Esophagus squamous epithelium (tissue), 5 donors: ENCODE data around the gene DICER1. TPM values are rescaled to one million over a fixed set of nuclear protein-coding genes. Genes with fewer than 3 reads are reported as not detected.

ENCODE experiments used
- DNase-seq: peaks from one replicate; lab custom pipeline; 2025; lab: John Stamatoyannopoulos, UW
- H3K27ac ChIP-seq, 4 donors: fragments of 200-600 bp; sonication (generic); one replicate each; pipeline ENCODE4 v1.5.1; 2016 to 2019; ENCODE audit warnings: mild to moderate bottlenecking in 1 of 4
- H3K27me3 ChIP-seq, 4 donors: fragments of 200-600 bp; sonication (generic); 1 replicate in 3 of 4; 2 replicates in 1 of 4; pipeline versions ENCODE4 v1.5.1 to v1.6.0; 2017 to 2021; ENCODE audit warnings: antibody characterized with exemption in 1 of 4
- H3K36me3 ChIP-seq, 3 donors: fragments of 200-600 bp; sonication (generic); one replicate each; pipeline ENCODE4 v1.5.1; 2016 to 2019
- H3K4me1 ChIP-seq, 3 donors: fragments of 200-600 bp; sonication (generic); one replicate each; pipeline ENCODE4 v1.5.1; 2017 to 2019
- H3K4me3 ChIP-seq, 4 donors: fragments of 200-600 bp; sonication (generic); 1 replicate in 3 of 4; 2 replicates in 1 of 4; pipeline ENCODE4 v1.5.1; 2016 to 2019; ENCODE audit warnings: mild to moderate bottlenecking in 2 of 4, moderate library complexity in 1 of 4
- H3K9me3 ChIP-seq, 3 donors: fragments of 200-600 bp; sonication (generic); one replicate each; pipeline ENCODE4 v1.5.1; 2016 to 2019
- POLR2A ChIP-seq, 4 donors: fragments of 450-650 bp; IDR thresholded peaks; one replicate each; pipeline ENCODE4 v1.6.1; 2017; ENCODE audit warnings: antibody characterized with exemption in 4 of 4, mild to moderate bottlenecking in 4 of 4, moderate library complexity in 3 of 4
- WGBS, 2 donors: methylation state at CpG; one replicate each; pipeline ENCODE4 v1.1.5; 2018; 5-methylcytosine and 5-hydroxymethylcytosine counted together
- intact Hi-C: fragments of 100-400 bp; cut with DNase I; formaldehyde crosslinking; loops from one replicate; pipeline ENCODE4 v1.15.0; 2022
- total RNA-seq, 4 donors: library from RNA; depleted of rRNA; stranded (reverse); fragments of >200 nt; gene quantifications; one replicate each; pipeline ENCODE4 v1.1.0, GENCODE V29; 2016
- TF ChIP-seq, protein P1 (sequence below), 6 experiments: fragments of 450-650 bp in 4 of 6; fragments of 200-600 bp in 2 of 6; sonication (generic) in 2 of 6; IDR thresholded peaks; one replicate each; pipeline ENCODE4 v1.5.1; 2016 to 2019; ENCODE audit warnings: antibody characterized with exemption in 6 of 6, mild to moderate bottlenecking in 4 of 6, moderate library complexity in 4 of 6
- donor health status: DM: yes; HTN: yes; CAD: no.

The DICER1 gene
- total RNA-seq, 4 donors from 2014 or later, result 39.4 to 79.7 (median 55.7) TPM

DNA sequence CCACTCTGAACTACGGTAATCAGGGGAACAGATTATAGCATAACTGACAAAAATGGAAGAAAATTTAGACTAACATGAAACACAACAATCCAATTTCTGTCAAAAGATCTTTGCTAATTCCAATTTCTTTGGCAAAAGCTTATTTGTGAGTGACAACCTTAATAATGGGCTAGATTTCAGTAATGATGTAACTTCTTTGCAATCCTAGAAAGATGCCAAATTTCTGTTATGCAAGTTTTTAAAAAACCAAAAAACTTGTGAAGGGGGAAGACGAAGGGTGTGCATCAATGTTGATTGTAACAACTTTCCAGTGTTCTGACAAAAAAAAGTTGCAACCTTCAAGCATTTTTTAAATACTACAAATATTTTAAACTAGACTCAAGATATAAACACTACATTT, 59.9 kb downstream of the DICER1 start:
- intact Hi-C loops, result loop anchor here (5.0 kb wide), 1 partner anchor 405 kb away; no protein-coding TSS in a partner anchor
- Histone ChIP-seq H3K4me1 (peaks cover 0 to 40% (median 4%) of the 10 kb centered on the region in 3 donors), H3K9me3 (no peaks in the 10 kb centered on the region), H3K36me3 (peaks cover 3 to 79% (median 17%) of the 10 kb centered on the region in 3 donors), H3K27ac (no peak overlapping the region), H3K4me3 (no peak overlapping the region), H3K27me3 (no peaks in the 10 kb centered on the region)
- DNase-seq, result no peak
- WGBS, 2 donors, result 63 to 74% methylated on average over 2 of the region's 2 CpGs
- TF ChIP-seq, protein P1, sequence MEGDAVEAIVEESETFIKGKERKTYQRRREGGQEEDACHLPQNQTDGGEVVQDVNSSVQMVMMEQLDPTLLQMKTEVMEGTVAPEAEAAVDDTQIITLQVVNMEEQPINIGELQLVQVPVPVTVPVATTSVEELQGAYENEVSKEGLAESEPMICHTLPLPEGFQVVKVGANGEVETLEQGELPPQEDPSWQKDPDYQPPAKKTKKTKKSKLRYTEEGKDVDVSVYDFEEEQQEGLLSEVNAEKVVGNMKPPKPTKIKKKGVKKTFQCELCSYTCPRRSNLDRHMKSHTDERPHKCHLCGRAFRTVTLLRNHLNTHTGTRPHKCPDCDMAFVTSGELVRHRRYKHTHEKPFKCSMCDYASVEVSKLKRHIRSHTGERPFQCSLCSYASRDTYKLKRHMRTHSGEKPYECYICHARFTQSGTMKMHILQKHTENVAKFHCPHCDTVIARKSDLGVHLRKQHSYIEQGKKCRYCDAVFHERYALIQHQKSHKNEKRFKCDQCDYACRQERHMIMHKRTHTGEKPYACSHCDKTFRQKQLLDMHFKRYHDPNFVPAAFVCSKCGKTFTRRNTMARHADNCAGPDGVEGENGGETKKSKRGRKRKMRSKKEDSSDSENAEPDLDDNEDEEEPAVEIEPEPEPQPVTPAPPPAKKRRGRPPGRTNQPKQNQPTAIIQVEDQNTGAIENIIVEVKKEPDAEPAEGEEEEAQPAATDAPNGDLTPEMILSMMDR (IDR thresholded peaks at IDR 0.05), result no peak

DNA sequence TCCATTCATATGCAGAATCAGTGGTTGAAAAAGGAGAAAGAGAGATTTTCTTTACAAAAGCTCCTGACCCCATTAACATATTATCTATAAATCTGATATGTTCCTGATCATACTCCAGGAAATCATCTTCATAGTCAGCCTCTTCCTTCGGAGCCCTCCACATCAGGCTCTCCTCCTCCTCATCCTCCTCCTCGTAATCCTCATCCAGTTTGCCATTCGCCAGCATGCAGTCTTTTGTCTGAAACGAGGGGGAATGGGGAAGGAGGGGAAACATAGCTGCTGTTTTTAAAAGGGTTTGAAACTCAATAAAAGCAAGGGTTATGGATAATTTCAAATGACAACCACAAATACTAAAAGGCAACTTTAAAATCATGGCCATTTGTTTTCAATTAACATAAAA, 60.9 kb downstream of the DICER1 start:
- intact Hi-C loops, result loop anchor here (5.0 kb wide), 1 partner anchor 404 kb away; no protein-coding TSS in a partner anchor

DNA sequence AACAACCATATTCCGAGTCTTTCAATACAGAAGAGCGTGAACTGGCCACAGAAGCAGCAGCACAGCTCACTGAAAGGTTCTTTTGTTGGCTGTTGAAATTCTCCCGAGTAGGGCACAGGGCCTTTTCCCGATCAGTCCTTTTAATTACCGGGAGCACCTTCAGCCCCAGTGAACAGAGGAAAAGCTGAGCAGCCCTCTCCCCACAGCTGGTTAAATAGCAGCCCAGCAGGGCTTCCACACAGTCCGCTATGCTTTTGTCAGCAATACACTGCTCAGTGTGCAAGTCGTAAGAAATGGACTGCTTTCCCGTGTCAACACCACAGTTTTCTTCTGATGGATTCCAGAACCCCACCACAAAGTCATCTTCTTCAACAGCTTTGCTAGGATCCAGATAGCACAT, 61.3 kb downstream of the DICER1 start:
- peaks cover 0 to 37% (median 4%) of the 10 kb centered on the region in 3 donors for H3K4me1 ChIP-seq
- H3K9me3 ChIP-seq, result no peaks in the 10 kb centered on the region
- no peak for DNase-seq
- H3K36me3 ChIP-seq, result peaks cover 3 to 79% (median 17%) of the 10 kb centered on the region in 3 donors
- no peak overlapping the region for H3K4me3 ChIP-seq
- H3K27ac ChIP-seq, result no peak overlapping the region
- H3K27me3 ChIP-seq, result no peaks in the 10 kb centered on the region
- intact Hi-C loops, result loop anchor here (5.0 kb wide), 1 partner anchor 404 kb away; no protein-coding TSS in a partner anchor
- TF ChIP-seq, protein P1 (IDR thresholded peaks at IDR 0.05), result no peak
- TF ChIP-seq POLR2A (IDR thresholded peaks at IDR 0.05), result no peak
- 87 to 89% methylated on average over 6 to 7 of the region's 8 CpGs for WGBS, 2 donors

More for the DNA sequence above, 60.9 kb downstream of the DICER1 start:
- Histone ChIP-seq H3K36me3 (peaks cover 3 to 79% (median 17%) of the 10 kb centered on the region in 3 donors), H3K4me3 (no peak overlapping the region), H3K27me3 (no peaks in the 10 kb centered on the region), H3K27ac (no peak overlapping the region), H3K9me3 (no peaks in the 10 kb centered on the region), H3K4me1 (peaks cover 0 to 40% (median 4%) of the 10 kb centered on the region in 3 donors)
- TF ChIP-seq POLR2A (IDR thresholded peaks at IDR 0.05), result no peak
- TF ChIP-seq, protein P1 (IDR thresholded peaks at IDR 0.05), result no peak
- WGBS, 2 donors, result 83 to 91% methylated on average over 4 of the region's 4 CpGs
- no peak for DNase-seq

DNA sequence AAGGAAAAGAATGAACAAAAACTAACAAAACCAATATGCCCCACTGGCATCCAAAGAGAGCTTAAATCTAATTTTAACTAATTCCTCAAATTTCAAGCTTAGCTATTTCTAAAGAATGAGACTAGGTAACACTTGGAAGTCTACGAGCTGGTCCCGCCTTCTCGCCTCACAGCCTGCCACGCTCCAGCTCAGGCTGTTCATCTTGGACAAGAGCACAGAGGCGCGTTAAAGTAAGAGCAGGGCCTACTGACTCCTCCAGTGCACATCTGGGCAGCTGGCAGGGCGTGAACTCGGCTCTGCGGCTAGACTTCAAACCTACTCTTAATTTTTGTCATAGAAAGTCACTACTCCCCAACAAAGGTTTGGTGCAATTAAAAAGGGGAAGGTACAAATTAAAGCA, 64.6 kb downstream of the DICER1 start:
- TF ChIP-seq, protein P1 (IDR thresholded peaks at IDR 0.05), result no peak
- no peak for TF ChIP-seq POLR2A (IDR thresholded peaks at IDR 0.05)
- Histone ChIP-seq H3K27me3 (no peaks in the 10 kb centered on the region), H3K27ac (no peak overlapping the region), H3K9me3 (no peaks in the 10 kb centered on the region), H3K4me3 (no peak overlapping the region), H3K4me1 (peaks cover 0 to 7% (median 0%) of the 10 kb centered on the region in 3 donors), H3K36me3 (peaks cover 3 to 94% (median 36%) of the 10 kb centered on the region in 3 donors)
- 94 to 97% methylated on average over 8 of the region's 9 CpGs for WGBS, 2 donors
- DNase-seq, result no peak
- intact Hi-C loops, result no loop called here

DNA sequence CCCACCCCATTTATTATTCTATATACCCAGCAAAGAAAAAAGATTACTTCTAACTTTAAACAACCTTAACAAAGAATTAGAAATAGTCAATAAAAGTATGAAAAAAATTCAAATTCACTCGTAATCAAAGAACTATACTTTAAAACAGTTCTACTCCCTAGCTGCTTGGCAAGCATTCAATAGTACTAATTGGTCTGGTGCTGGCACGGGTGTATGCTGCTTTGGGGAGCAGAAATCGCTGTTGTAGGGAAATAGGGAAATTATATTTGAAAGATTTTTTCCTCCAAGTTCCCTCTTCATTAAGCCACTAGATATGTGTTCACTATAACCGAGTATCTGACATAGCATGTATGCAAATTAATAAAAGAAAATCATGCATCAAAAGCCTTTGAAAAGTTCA, 65.7 kb downstream of the DICER1 start:
- intact Hi-C loops, result no loop called here
- TF ChIP-seq POLR2A (IDR thresholded peaks at IDR 0.05), result no peak
- TF ChIP-seq, protein P1 (IDR thresholded peaks at IDR 0.05), result no peak
- Histone ChIP-seq H3K4me1 (no peaks in the 10 kb centered on the region), H3K27ac (no peak overlapping the region), H3K9me3 (no peaks in the 10 kb centered on the region), H3K4me3 (no peak overlapping the region), H3K27me3 (no peaks in the 10 kb centered on the region), H3K36me3 (peaks cover 3 to 100% (median 36%) of the 10 kb centered on the region in 3 donors)
- 53 to 70% methylated on average over 4 of the region's 4 CpGs for WGBS, 2 donors
- DNase-seq, result no peak
